Glomerular visceral epithelial cell (primary cell): ENCODE measurements around the gene ZNF292.
"Not testable (repeated sequence)": the region's sequence is repeated elsewhere in the genome, so short reads cannot be mapped to it uniquely, and the experiment has no call there.

Source experiments
- DNase-seq: peaks from one replicate; pipeline ENCODE4 v3.0.0-alpha.2; 2016; ENCODE audit errors: extremely low spot score

The ZNF292 gene

GRCh38 chr6:87276624-87277023, 121.3 kb downstream of the ZNF292 start:
- DNase-seq: no peak

GRCh38 chr6:87277123-87277522, 121.8 kb downstream of the ZNF292 start:
- DNase-seq: peak; percentile 15

- DNase-seq: no peak
These were observed 123.8 kb downstream of the ZNF292 start for GRCh38 chr6:87279196-87279595.

GRCh38 chr6:87281426-87281825, 126.1 kb downstream of the ZNF292 start:
- DNase-seq: no peak

- no peak for DNase-seq
These were observed 127.4 kb downstream of the ZNF292 start for GRCh38 chr6:87282743-87283142.

GRCh38 chr6:87283461-87283860, 128.1 kb downstream of the ZNF292 start:
- DNase-seq: no peak

- no peak for DNase-seq
These were observed 131.9 kb downstream of the ZNF292 start for GRCh38 chr6:87287251-87287650.

- no peak for DNase-seq
These were observed 134.2 kb downstream of the ZNF292 start for GRCh38 chr6:87289571-87289970.

GRCh38 chr6:87291883-87292282, 136.5 kb downstream of the ZNF292 start:
- no peak for DNase-seq

GRCh38 chr6:87293526-87293925, 138.2 kb downstream of the ZNF292 start:
- DNase-seq: no peak

GRCh38 chr6:87297119-87297518, 141.8 kb downstream of the ZNF292 start:
- DNase-seq: no peak

GRCh38 chr6:87301277-87301676, 145.9 kb downstream of the ZNF292 start:
- not testable (repeated sequence) for DNase-seq

GRCh38 chr6:87308970-87309369, 153.6 kb downstream of the ZNF292 start:
- DNase-seq: peak; percentile 20

GRCh38 chr6:87312860-87313259, 157.5 kb downstream of the ZNF292 start:
- DNase-seq: no peak
